ENCODE data around the gene EIF3A.

EIF3A gene

DNA sequence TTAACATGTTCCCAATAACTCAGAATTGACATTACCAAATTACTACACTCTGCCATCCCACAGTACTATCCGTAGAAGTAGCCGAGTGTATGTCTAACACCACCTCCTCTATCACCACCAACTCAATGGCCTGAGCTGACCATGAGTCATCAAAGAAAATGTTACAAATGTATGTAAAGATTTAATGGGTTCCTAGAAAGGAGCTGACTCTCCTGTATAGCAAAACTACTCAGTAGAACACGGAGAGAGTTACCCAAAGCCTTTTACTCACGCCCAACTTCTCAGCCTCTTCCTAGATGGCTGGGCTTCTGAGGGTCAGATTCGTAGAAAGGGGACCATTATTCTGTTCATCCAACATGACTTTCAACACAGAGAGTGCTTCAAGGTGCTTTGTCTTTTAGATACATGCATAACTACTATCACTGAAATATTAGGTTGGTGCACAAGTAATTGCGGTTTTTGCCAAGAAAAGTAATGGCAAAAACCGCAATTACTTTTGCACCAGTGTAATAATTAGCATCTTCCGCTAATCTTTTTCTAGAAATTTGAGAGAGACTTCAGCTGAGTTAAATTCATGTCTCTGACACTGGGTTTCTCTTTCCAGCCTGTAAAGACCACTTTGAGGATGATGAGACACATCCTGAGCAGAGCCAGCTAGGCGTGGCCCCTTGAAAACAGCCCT is 75.1 kb downstream of the EIF3A start:
- DNase-seq = no peak

DNA sequence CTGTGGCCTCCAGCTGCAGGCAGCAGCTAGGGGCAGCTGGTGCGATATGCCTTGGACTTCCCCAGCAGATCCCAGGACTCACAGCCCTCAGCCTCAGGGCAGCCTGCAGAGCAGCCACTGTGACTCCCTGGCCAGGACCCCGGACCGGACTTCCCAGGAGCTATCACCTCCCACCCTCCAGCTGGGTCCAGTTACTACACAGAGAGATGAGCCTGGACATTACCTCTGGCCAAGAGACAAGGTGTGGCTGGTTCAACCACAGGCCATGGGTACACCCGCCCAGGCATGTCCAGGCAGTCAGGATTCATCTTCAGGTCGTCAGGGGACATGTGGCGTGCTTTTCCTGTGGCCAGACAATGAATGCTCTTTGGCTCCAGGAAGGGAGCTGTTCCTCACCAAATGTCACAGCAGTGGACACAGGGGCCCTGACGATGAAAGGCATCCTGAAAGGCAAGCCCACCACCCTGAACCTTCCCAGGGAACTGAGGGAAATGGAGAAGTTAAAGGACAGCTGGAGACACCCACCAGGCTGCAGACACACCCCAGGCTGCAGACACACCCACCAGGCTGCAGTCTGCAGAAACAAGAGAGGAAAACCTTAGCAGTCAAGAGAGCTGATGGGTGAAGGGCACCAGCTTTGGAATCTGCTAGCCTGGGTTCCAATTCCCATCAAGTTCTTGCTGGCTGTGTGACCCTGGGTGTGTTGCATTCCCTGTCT is 76.9 kb downstream of the EIF3A start:
- no peak for DNase-seq

GRCh38 chr10:119001717-119002500 is 78.7 kb downstream of the EIF3A start:
- no peak for DNase-seq

DNA sequence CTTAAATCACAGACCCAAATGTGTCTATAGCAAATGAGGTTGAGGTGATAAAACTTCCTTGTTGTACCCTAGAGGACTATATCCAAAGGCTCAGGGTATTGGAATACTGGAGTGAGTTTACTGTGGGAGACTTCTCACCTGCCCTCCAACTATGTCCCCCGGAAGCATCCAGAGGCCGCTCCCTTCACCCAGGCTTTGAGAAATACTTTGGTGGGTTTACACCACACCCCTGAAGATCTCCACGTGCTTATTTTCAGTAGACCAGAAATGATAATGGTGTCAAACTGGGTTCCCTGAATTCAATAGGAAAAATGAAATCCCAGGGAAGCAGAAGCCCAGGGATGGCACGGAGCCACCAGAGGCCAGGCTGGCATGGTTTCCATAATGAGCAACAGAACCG is 82.4 kb downstream of the EIF3A start:
- no peak for DNase-seq

- DNase-seq = no peak
Measured at GRCh38 chr10:118997379-118997778, 83.2 kb downstream of the EIF3A start.

DNA sequence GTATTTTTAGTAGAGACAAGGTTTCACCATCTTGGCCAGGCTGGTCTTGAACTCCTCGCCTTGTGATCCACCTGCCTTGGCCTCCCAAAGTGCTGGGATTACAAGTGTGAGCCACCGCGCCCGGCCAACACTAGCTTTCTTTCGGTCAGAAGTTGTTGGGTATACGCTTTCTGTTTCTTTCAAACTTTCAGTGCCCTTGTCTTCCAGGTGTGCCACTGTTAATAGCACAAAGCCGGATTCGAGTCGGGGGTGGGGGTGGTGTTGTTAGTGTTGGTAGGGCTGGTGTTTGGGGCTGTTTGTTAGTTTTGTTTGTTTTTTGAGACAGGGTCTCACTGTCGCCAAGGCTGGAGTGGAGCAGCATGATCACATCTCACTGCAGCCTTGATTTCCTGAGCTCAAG is 84.9 kb downstream of the EIF3A start:
- no peak for DNase-seq

DNA sequence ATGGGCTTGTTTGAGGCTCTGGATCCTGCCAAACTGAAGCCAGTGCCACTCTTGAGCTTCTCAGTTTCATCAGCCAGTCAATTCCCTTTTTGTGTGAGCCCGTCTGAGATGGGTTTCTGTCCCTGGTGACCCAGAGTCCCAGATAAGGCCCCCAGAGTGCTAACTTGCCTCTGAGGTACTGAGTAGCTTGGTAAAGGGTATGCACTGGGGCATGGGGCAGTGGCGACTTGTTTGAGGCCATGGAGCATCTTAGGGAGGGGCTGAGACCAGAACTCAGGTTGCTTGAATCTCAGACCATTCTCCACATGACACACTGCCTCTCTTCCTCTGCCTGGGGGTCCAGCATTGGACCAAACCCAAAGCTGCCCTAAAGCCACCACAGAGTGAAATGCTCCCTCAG is 86.3 kb downstream of the EIF3A start:
- DNase-seq = no peak

- no peak for DNase-seq
Measured at GRCh38 chr10:118993214-118993613, 87.4 kb downstream of the EIF3A start.

- no peak for DNase-seq
Measured at GRCh38 chr10:118992496-118992895, 88.1 kb downstream of the EIF3A start.

GRCh38 chr10:118990326-118990725 is 90.3 kb downstream of the EIF3A start:
- DNase-seq = no peak

- DNase-seq = no peak
Measured at GRCh38 chr10:118986815-118987790, 93.5 kb downstream of the EIF3A start.

GRCh38 chr10:118985576-118985975 is 95.0 kb downstream of the EIF3A start:
- no peak for DNase-seq

Measured in stimulated activated naive CD4-positive, alpha-beta T cell treated with Interleukin-2 at 50 U/mL for 16 hours (primary cell).